K562 (cell line): ENCODE results near the gene CCDC33. TPM values are rescaled to one million over a fixed set of nuclear protein-coding genes. Genes with fewer than 3 reads are reported as not detected.
A peak's percentile ranks its signal among the peaks of the same experiment; 100 is the strongest.

Experiments used
- ATF7 ChIP-seq: fragments of 450-650 bp; IDR thresholded peaks from 2 replicates; pipeline ENCODE4 v1.7.1; 2014; ENCODE audit warnings: mild to moderate bottlenecking, moderate library complexity
- ELF2 ChIP-seq: fragments of 250-450 bp; sonication (Bioruptor Pico); IDR thresholded peaks from 2 replicates; pipeline ENCODE4 v1.5.0; 2021; ENCODE audit warnings: mild to moderate bottlenecking
- GABPB2 ChIP-seq: fragments of 250-450 bp; sonication (Bioruptor Pico); conservative IDR thresholded peaks from 2 replicates; pipeline ENCODE4 v1.5.1; 2021; ENCODE audit warnings: mild to moderate bottlenecking
- GTF2A2 ChIP-seq: IDR thresholded peaks from 2 replicates; pipeline ENCODE4 v1.6.1; 2016; ENCODE audit warnings: mild to moderate bottlenecking, missing genetic modification characterization, missing compliant biosample characterization
- MYC ChIP-seq, 2 experiments: fragments of 250-450 bp in 1 of 2; sonication (Bioruptor Pico) in 1 of 2; IDR thresholded peaks; 2 replicates each; pipeline versions ENCODE4 v1.5.1 to v1.6.1; 2012 to 2021; ENCODE audit warnings: low read depth in 2 of 2, borderline replicate concordance in 1 of 2, improper control_type of control experiment in 1 of 2, low read length in 1 of 2, mild to moderate bottlenecking in 1 of 2, moderate library complexity in 1 of 2
- NCOA1 ChIP-seq: fragments of 450-650 bp; IDR thresholded peaks from 2 replicates; pipeline ENCODE4 v1.6.1; 2016; ENCODE audit warnings: low read depth
- NFIC ChIP-seq: fragments of 450-650 bp; IDR thresholded peaks from 2 replicates; pipeline ENCODE4 v1.6.1; 2017; ENCODE audit warnings: mild to moderate bottlenecking, inconsistent platforms
- PTRF ChIP-seq: fragments of 450-650 bp; IDR thresholded peaks from 2 replicates; pipeline ENCODE4 v1.6.1; 2016; ENCODE audit warnings: mild to moderate bottlenecking, missing genetic modification characterization, missing compliant biosample characterization
- SAFB2 ChIP-seq: fragments of 200-400 bp; formaldehyde crosslinking; IDR thresholded peaks from 2 replicates; pipeline ENCODE4 v1.6.1; 2018; ENCODE audit warnings: borderline replicate concordance, low read length, low read depth, moderate library complexity; ENCODE audit not compliant: severe bottlenecking
- YBX1 ChIP-seq: fragments of 450-650 bp; IDR thresholded peaks from 2 replicates; pipeline ENCODE4 v1.7.1; 2016; ENCODE audit warnings: mild to moderate bottlenecking
- polyA plus RNA-seq, 8 experiments: library from polyadenylated mRNA; depleted of rRNA in 4 of 8; stranded (reverse) in 5 of 8; unstranded in 3 of 8; fragments of >200 nt; fragmentation: Nextera tagmentation in 2 of 8; fragmentation: Illumina TruSeq in 1 of 8; extraction: Ambion mirVana in 2 of 8; extraction: Trizol in 1 of 8; gene quantifications; 2 replicates each; pipeline versions ENCODE4 v1.2.1 to v1.2.3, GENCODE V29; 2011 to 2014; ENCODE audit warnings: inconsistent platforms in 1 of 8, missing spikeins in 1 of 8
- total RNA-seq, 7 experiments: library from RNA; depleted of rRNA in 6 of 7; stranded (reverse); fragments of >200 nt in 6 of 7; fragmentation: Illumina TruSeq in 2 of 7; extraction: Trizol in 2 of 7; gene quantifications; 2 replicates each; pipeline versions ENCODE4 v1.2.1 to v1.2.3, GENCODE V29; 2011 to 2021; ENCODE audit warnings: low replicate concordance in 1 of 7
- TF ChIP-seq, protein P1 (sequence below): sonication (generic); formaldehyde crosslinking; IDR thresholded peaks from 2 replicates; pipeline ENCODE4 v1.8.0; 2022; ENCODE audit warnings: mild to moderate bottlenecking, missing genetic modification reagents
- TF ChIP-seq, protein P2 (sequence below): fragments of 200-800 bp; sonication (Bioruptor generic); IDR thresholded peaks from 2 replicates; pipeline ENCODE4 v1.6.1; 2017; ENCODE audit warnings: missing genetic modification characterization, missing compliant biosample characterization
- TF ChIP-seq, protein P3 (sequence below): sonication (generic); formaldehyde crosslinking; IDR thresholded peaks from 2 replicates; pipeline ENCODE4 v1.9.0; 2022; ENCODE audit warnings: mild to moderate bottlenecking, missing genetic modification reagents
- TF ChIP-seq, protein P4 (sequence below): sonication (generic); formaldehyde crosslinking; IDR thresholded peaks from 2 replicates; pipeline ENCODE4 v1.8.1; 2023; ENCODE audit warnings: mild to moderate bottlenecking, missing genetic modification reagents

CCDC33 gene
- total and polyA plus RNA-seq, 9 of the 15 experiments (the other 6 are each of a cell fraction or from before 2014, with no cell fraction given): 0.08 to 1.1 (median 0.15) TPM; not detected in 4

DNA sequence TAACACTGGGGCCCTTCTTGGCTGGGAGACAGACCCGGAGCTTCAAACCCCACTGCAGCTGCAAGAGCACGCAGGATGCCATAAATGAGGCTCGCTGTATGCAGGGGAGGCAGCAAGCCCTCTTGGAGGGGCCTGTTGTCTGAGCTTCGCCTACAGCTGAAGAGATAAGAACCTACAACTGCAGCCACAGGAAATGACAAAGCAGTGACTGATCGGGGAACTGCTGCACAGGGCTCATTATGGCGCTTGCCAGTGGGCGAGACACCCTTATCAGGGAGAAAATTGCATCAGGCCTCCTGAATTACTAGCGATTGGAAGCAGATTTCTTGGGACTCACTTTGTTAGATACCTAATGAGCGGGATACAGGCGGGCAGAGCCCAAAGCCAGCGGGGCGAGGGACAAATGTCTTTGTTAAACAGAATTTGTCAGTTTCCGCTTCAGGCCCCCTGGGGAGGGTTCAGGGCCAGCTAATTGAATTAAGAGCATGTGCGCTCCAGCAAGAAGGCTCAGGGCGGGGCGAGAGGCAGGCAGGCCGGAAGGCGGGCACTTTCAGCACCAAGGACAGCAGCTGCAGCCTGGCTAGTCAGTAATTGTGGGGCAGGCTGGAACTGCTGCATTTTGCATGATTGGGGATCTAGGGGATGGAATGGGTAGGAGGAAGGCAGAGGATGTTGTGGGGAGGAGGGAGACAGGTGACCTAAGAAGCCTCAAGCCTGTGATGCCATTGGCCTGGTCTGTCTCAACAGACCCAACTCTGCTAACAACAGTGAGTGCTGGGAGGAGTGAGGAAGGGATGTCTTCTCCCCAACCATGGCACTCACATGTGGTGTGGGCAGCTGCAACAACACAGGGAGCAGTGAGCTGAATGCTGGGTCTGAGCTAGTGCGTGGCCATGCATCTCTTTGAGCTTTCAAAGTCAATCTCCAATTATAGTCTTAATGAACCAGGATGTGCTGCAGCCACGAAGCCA is 55.3 kb downstream of the CCDC33 start (continued):
- TF ChIP-seq NFIC: 0 out of 2 replicates have a peak, but pooled peaks have one; percentile 6
- TF ChIP-seq, protein P1, sequence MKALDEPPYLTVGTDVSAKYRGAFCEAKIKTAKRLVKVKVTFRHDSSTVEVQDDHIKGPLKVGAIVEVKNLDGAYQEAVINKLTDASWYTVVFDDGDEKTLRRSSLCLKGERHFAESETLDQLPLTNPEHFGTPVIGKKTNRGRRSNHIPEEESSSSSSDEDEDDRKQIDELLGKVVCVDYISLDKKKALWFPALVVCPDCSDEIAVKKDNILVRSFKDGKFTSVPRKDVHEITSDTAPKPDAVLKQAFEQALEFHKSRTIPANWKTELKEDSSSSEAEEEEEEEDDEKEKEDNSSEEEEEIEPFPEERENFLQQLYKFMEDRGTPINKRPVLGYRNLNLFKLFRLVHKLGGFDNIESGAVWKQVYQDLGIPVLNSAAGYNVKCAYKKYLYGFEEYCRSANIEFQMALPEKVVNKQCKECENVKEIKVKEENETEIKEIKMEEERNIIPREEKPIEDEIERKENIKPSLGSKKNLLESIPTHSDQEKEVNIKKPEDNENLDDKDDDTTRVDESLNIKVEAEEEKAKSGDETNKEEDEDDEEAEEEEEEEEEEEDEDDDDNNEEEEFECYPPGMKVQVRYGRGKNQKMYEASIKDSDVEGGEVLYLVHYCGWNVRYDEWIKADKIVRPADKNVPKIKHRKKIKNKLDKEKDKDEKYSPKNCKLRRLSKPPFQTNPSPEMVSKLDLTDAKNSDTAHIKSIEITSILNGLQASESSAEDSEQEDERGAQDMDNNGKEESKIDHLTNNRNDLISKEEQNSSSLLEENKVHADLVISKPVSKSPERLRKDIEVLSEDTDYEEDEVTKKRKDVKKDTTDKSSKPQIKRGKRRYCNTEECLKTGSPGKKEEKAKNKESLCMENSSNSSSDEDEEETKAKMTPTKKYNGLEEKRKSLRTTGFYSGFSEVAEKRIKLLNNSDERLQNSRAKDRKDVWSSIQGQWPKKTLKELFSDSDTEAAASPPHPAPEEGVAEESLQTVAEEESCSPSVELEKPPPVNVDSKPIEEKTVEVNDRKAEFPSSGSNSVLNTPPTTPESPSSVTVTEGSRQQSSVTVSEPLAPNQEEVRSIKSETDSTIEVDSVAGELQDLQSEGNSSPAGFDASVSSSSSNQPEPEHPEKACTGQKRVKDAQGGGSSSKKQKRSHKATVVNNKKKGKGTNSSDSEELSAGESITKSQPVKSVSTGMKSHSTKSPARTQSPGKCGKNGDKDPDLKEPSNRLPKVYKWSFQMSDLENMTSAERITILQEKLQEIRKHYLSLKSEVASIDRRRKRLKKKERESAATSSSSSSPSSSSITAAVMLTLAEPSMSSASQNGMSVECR (CRISPR knock-in tag): peak; percentile 97
- TF ChIP-seq GABPB2 (CRISPR knock-in tag): no peak
- TF ChIP-seq, protein P2, sequence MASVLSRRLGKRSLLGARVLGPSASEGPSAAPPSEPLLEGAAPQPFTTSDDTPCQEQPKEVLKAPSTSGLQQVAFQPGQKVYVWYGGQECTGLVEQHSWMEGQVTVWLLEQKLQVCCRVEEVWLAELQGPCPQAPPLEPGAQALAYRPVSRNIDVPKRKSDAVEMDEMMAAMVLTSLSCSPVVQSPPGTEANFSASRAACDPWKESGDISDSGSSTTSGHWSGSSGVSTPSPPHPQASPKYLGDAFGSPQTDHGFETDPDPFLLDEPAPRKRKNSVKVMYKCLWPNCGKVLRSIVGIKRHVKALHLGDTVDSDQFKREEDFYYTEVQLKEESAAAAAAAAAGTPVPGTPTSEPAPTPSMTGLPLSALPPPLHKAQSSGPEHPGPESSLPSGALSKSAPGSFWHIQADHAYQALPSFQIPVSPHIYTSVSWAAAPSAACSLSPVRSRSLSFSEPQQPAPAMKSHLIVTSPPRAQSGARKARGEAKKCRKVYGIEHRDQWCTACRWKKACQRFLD (CRISPR knock-in tag): peak; percentile 66; the same call in 1 of the 2 replicates
- TF ChIP-seq ELF2 (CRISPR knock-in tag): no peak
- TF ChIP-seq, protein P3, sequence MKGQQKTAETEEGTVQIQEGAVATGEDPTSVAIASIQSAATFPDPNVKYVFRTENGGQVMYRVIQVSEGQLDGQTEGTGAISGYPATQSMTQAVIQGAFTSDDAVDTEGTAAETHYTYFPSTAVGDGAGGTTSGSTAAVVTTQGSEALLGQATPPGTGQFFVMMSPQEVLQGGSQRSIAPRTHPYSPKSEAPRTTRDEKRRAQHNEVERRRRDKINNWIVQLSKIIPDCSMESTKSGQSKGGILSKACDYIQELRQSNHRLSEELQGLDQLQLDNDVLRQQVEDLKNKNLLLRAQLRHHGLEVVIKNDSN (CRISPR knock-in tag): peak; percentile 31; the same call in 1 of the 2 replicates
- TF ChIP-seq MYC (IDR thresholded peaks at IDR 0.05; ENCODE audit: low read depth, low read length): peak; percentile 61; the same call in 1 of the 2 replicates
- TF ChIP-seq MYC (CRISPR knock-in tag; IDR thresholded peaks at IDR 0.05; ENCODE audit: borderline replicate concordance, low read depth): no peak
- peak; percentile 60 for TF ChIP-seq NCOA1
- no peak for TF ChIP-seq YBX1
- 0 out of 2 replicates have a peak, but pooled peaks have one; percentile 21 for TF ChIP-seq ATF7
- no peak for TF ChIP-seq PTRF
- no peak for TF ChIP-seq GTF2A2 (tag)
- TF ChIP-seq, protein P4, sequence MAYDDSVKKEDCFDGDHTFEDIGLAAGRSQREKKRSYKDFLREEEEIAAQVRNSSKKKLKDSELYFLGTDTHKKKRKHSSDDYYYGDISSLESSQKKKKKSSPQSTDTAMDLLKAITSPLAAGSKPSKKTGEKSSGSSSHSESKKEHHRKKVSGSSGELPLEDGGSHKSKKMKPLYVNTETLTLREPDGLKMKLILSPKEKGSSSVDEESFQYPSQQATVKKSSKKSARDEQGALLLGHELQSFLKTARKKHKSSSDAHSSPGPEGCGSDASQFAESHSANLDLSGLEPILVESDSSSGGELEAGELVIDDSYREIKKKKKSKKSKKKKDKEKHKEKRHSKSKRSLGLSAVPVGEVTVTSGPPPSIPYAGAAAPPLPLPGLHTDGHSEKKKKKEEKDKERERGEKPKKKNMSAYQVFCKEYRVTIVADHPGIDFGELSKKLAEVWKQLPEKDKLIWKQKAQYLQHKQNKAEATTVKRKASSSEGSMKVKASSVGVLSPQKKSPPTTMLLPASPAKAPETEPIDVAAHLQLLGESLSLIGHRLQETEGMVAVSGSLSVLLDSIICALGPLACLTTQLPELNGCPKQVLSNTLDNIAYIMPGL: peak; percentile 76; the same call in 1 of the 2 replicates
- TF ChIP-seq SAFB2: no peak
